ENCODE results near the gene TGM3.

- TF ChIP-seq, protein P1, sequence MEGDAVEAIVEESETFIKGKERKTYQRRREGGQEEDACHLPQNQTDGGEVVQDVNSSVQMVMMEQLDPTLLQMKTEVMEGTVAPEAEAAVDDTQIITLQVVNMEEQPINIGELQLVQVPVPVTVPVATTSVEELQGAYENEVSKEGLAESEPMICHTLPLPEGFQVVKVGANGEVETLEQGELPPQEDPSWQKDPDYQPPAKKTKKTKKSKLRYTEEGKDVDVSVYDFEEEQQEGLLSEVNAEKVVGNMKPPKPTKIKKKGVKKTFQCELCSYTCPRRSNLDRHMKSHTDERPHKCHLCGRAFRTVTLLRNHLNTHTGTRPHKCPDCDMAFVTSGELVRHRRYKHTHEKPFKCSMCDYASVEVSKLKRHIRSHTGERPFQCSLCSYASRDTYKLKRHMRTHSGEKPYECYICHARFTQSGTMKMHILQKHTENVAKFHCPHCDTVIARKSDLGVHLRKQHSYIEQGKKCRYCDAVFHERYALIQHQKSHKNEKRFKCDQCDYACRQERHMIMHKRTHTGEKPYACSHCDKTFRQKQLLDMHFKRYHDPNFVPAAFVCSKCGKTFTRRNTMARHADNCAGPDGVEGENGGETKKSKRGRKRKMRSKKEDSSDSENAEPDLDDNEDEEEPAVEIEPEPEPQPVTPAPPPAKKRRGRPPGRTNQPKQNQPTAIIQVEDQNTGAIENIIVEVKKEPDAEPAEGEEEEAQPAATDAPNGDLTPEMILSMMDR (tag by site-specific recombination; IDR thresholded peaks at IDR 0.05) = no peak
- TF ChIP-seq ZNF223 (tag by site-specific recombination; IDR thresholded peaks at IDR 0.05) (no peak), ZBTB11 (tag by site-specific recombination; conservative IDR thresholded peaks at IDR 0.05; ENCODE audit: low read depth) (no peak), REST (tag by site-specific recombination; IDR thresholded peaks at IDR 0.05) (no peak), ZNF211 (tag by site-specific recombination; IDR thresholded peaks at IDR 0.05; ENCODE audit: low read depth) (no peak), YY1 (tag by site-specific recombination; IDR thresholded peaks at IDR 0.05) (no peak), ZNF239 (tag by site-specific recombination; IDR thresholded peaks at IDR 0.05) (no peak)
Measured at GRCh38 chr20:2249935-2250334, 45.9 kb upstream of the TGM3 start.

Data from HEK293 (cell line).